ENCODE data around the gene KDM4B. TPM values are rescaled to one million over a fixed set of nuclear protein-coding genes. Genes with fewer than 3 reads are reported as not detected.

The KDM4B gene
- total RNA-seq, 6 experiments from 2014 or later, result 17.0 to 27.2 (median 20.3) TPM

DNA sequence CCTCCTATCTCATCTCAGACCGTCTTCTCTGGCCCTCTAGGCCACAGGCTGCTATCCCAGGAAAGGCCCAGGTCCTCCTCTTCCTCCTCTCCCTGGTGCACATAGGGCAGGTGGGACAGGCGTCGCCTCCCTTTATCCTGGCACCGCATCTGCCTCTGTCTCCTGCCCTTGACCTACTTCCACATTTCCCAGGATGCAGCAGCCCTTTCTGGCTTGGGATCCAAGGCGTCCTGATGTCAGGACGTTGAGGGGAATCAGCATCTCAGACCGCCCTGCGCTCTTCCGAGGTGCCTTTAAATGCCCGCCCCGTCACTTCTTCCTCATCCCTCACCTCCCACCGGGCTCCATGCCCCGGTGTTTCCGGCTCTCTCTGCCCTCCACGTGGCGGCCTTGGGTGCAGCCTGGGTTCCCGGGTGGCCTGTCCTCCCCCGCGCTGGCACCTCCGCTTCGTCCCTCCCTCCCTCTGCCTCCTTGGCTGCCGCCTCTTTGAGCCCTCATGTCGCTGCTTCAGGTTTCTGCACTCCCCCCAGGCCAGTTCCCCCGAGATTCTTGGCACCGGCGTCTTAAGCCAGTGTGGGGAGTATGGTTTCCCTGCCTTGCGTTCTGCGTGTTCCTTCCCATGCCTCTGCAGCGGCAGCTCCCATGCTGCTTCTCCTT is 66.3 kb downstream of the KDM4B start:
- Mint-ChIP-seq H3K27ac (no peak overlapping the region), H3K4me3 (no peak overlapping the region), H3K27me3 (ENCODE audit: insufficient read depth) (peaks cover 1% of the 10 kb centered on the region), H3K4me1 (ENCODE audit: low read depth) (peaks cover 33% of the 10 kb centered on the region), H3K9me3 (no peaks in the 10 kb centered on the region), H3K36me3 (ENCODE audit: low read depth) (no peaks in the 10 kb centered on the region)
- TF ChIP-seq, protein P1, sequence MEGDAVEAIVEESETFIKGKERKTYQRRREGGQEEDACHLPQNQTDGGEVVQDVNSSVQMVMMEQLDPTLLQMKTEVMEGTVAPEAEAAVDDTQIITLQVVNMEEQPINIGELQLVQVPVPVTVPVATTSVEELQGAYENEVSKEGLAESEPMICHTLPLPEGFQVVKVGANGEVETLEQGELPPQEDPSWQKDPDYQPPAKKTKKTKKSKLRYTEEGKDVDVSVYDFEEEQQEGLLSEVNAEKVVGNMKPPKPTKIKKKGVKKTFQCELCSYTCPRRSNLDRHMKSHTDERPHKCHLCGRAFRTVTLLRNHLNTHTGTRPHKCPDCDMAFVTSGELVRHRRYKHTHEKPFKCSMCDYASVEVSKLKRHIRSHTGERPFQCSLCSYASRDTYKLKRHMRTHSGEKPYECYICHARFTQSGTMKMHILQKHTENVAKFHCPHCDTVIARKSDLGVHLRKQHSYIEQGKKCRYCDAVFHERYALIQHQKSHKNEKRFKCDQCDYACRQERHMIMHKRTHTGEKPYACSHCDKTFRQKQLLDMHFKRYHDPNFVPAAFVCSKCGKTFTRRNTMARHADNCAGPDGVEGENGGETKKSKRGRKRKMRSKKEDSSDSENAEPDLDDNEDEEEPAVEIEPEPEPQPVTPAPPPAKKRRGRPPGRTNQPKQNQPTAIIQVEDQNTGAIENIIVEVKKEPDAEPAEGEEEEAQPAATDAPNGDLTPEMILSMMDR (IDR thresholded peaks at IDR 0.05), result no peak
- no peak for DNase-seq

DNA sequence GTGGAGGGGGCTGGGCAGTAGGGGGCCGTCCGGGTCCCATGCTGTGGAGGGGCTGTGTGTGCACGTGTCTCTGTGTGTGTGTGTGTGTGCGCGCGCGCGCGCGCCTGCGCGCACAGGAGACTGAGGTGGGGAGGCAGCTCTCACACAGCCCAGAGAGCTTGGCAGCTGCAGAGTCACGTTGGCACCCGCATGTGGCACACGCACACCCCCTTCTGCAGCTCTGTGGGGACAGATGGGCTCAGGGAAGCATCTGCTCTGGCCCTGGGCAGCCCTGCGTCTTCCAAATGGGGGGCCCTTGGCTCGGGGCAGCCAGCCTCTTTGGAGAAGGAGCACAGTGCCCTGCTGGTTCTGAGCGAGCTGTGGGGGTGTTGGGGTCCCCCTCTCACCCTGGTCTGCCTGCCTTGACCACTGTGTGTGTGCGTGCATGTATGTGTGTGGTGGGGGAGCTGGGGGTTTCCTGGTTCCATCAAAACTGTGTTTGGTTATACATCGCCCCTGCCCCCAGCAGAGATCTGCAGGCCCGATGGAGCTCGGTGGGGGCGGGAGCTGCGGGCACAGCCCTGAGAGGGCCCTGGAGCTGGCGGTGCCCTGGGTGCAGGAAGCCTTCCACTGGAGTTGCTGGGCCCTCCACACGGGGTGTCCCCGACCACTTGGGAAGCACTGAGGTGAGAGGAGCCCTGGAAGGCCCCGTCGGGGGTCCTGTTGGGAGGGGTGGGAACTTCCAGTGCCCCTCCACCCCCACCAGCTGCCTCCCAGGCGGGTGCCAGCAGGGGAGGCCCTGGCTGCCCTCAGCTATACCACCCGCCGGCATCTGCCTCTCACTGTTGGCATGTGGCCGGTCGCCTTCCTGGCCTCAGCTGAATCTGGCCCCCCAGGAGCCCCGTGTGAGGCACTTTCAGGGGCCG is 67.1 kb downstream of the KDM4B start:
- H3K4me3 Mint-ChIP-seq, result no peak overlapping the region
- no peak for DNase-seq
- TF ChIP-seq, protein P1 (IDR thresholded peaks at IDR 0.05), result no peak
- no peak overlapping the region for H3K27ac Mint-ChIP-seq
- peaks cover 1% of the 10 kb centered on the region for H3K27me3 Mint-ChIP-seq (ENCODE audit: insufficient read depth)
- H3K9me3 Mint-ChIP-seq, result no peaks in the 10 kb centered on the region
- no peaks in the 10 kb centered on the region for H3K36me3 Mint-ChIP-seq (ENCODE audit: low read depth)
- H3K4me1 Mint-ChIP-seq (ENCODE audit: low read depth), result peaks cover 33% of the 10 kb centered on the region

DNA sequence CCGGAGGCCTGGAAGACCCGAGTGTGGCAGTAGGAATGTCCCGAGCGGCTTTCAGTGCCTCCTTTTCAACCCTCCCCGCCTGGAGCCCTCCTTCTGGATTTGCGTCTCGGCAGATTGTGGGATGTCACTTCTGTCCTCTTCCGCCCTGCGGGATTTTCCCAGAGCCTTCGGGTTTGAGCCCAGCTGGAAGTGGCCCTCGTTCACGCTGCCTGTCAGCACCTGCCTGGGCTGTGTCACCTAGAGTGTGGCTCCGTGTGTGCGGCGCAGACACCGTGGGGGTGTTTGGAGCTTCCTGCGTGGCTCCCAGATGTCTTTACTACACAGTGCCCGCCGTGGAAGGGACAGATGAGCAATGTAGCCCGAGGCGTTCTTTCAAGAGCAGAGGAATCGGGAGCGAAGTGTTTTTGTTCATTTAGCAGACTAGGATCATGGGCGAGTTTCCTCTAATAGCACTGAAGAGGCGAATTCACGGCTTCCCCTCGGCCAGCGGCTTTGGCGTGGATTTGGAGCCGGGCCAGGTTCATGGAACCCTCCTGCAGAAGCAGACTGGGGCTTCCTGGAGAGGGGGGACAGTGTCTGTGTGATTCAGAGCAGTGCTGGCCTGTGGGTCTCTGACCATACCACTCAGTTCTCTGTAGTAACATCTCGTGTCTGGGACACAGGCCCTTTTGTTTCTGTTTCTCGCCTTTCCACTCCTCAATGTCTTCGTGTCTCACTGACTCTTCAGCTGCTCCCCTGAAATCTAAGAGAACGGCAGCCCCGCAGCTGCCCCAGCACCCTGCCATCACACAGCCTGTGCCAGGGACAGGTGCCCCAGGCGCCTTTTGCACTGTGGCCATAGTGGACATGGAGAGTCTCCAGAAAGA is 68.0 kb downstream of the KDM4B start:
- Mint-ChIP-seq H3K9me3 (no peaks in the 10 kb centered on the region), H3K27me3 (ENCODE audit: insufficient read depth) (peaks cover 1% of the 10 kb centered on the region), H3K27ac (peak overlapping the region; percentile 90), H3K4me1 (ENCODE audit: low read depth) (peaks cover 25% of the 10 kb centered on the region), H3K36me3 (ENCODE audit: low read depth) (peaks cover 2% of the 10 kb centered on the region), H3K4me3 (peak overlapping the region; percentile 86)
- peak; percentile 88 for DNase-seq
- TF ChIP-seq, protein P1 (IDR thresholded peaks at IDR 0.05), result no peak

DNA sequence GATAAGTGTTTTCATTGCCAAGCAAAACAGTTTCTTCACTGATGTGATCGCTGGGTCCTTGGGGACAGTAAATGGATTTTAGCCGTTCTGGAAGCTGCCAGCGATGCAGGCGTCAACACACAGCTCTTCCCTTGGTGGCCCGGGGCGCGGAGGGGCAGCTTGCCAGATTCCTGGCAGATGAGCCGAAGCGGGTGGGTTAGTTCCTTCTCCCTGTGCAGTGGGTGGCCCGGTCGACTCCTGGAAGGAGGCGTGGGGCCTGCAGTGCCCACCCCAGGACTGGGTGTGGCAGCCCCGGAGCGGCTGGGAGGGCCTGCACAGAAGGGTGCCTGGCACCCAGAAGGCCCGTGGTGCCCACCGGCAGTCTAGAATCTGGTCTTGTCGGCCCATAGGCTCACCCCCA is 69.0 kb downstream of the KDM4B start:
- Mint-ChIP-seq H3K9me3 (0 out of 2 replicates have a peak, but pooled peaks cover 1% of the 10 kb centered on the region), H3K4me3 (peak overlapping the region; percentile 86), H3K27ac (peak overlapping the region; percentile 90), H3K4me1 (ENCODE audit: low read depth) (peaks cover 25% of the 10 kb centered on the region), H3K36me3 (ENCODE audit: low read depth) (peaks cover 12% of the 10 kb centered on the region), H3K27me3 (ENCODE audit: insufficient read depth) (peaks cover 1% of the 10 kb centered on the region)
- TF ChIP-seq, protein P1 (IDR thresholded peaks at IDR 0.05), result no peak
- DNase-seq, result no peak

DNA sequence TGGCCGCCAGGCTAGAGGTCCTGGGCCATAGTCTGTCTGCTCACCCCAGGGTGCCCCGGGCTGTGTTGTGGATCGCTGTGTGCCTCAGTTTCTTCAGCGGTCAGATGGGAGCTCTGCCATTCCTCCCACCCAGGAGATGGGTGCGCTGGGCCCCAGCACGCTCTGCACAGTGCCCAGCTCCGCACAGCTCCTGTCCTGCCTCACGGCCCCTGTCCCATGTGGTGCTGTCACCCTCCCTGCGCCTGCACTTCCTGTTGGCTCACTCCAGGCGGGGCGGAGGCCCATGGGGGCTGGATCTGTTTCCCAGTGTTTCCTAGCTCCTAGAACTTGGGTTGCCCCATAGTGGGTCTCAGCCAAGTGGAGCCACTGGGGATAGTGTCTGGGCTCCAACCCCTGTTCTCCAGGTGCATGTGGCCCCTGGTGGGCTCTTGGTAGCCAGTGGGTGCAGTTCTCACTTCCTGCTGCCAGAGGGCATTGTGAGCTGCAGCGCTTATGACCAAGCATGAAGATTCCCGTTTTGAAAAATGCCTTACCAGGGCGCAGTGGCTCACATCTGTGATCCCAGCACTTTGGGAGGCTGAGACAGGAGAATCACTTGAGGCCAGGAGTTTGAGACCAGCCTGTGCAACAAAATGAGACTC is 69.8 kb downstream of the KDM4B start:
- TF ChIP-seq, protein P1 (IDR thresholded peaks at IDR 0.05), result peak; percentile 75
- no peak overlapping the region for H3K27ac Mint-ChIP-seq
- peaks cover 1% of the 10 kb centered on the region for H3K27me3 Mint-ChIP-seq (ENCODE audit: insufficient read depth)
- H3K4me1 Mint-ChIP-seq (ENCODE audit: low read depth), result peaks cover 25% of the 10 kb centered on the region
- 0 out of 2 replicates have a peak, but pooled peaks cover 7% of the 10 kb centered on the region for H3K9me3 Mint-ChIP-seq
- H3K36me3 Mint-ChIP-seq (ENCODE audit: low read depth), result peaks cover 20% of the 10 kb centered on the region
- peak overlapping the region; percentile 11; the same call in 1 of the 2 replicates for H3K4me3 Mint-ChIP-seq
- no peak for DNase-seq

Measured in HFFc6 (cell line).